Panc1 (cell line): ENCODE results near the gene FOXD2. TPM values are rescaled to one million over a fixed set of nuclear protein-coding genes. Genes with fewer than 3 reads are reported as not detected.

Experiments used
- ATAC-seq: fragments of 200-7000 bp; cut with Tn5 transposase; 2 replicates; pipeline ENCODE4 v1.9.1; 2020; ENCODE audit warnings: mild to moderate bottlenecking, moderate library complexity
- BruUV-seq: library from RNA; stranded (reverse); fragments of 400-500 nt; replicated peaks from 2 replicates; lab custom pipeline; 2021; lab: Mats Ljungman, UMichigan
- CTCF ChIA-PET: fragments of 300-600 bp; sonication (Branson Sonifier 250); formaldehyde crosslinking; loops from one replicate; lab custom pipeline; 2022; ENCODE audit warnings: antibody characterized with exemption; lab: Charles Lee
- POLR2A ChIA-PET: fragments of 300-600 bp; sonication (Branson Sonifier 250); formaldehyde crosslinking; loops from one replicate; lab custom pipeline; 2022; ENCODE audit warnings: antibody characterized with exemption; lab: Charles Lee
- DNase-seq: peaks from one replicate; pipeline ENCODE4 v3.0.0-alpha.2; 2010; ENCODE audit warnings: low read depth, low spot score
- H3K27ac ChIP-seq: 2 replicates; pipeline ENCODE4 v1.5.1; 2011; ENCODE audit warnings: mild to moderate bottlenecking, low read length, inconsistent platforms
- H3K27me3 ChIP-seq: fragments of 200-500 bp; sonication (Bioruptor generic); 2 replicates; pipeline ENCODE4 v1.6.0; 2014; ENCODE audit warnings: low read length, inconsistent platforms; ENCODE audit not compliant: control insufficient read depth, insufficient read depth
- H3K36me3 ChIP-seq: fragments of 200-500 bp; sonication (Bioruptor generic); 2 replicates; pipeline ENCODE4 v1.5.1; 2014; ENCODE audit warnings: inconsistent platforms, mild to moderate bottlenecking, low read length, moderate library complexity; ENCODE audit not compliant: control insufficient read depth, insufficient read depth
- H3K4me1 ChIP-seq: 2 replicates; pipeline ENCODE4 v1.5.1; 2011; ENCODE audit warnings: inconsistent platforms, mild to moderate bottlenecking, low read length, moderate library complexity; ENCODE audit not compliant: control insufficient read depth, insufficient read depth
- H3K4me3 ChIP-seq, 2 experiments: 2 replicates each; pipeline ENCODE4 v1.5.1; 2011 to 2012; ENCODE audit warnings: low read depth in 2 of 2, low read length in 2 of 2, mild to moderate bottlenecking in 2 of 2, inconsistent platforms in 1 of 2, moderate library complexity in 1 of 2
- H3K9me3 ChIP-seq: fragments of 200-500 bp; sonication (Bioruptor generic); 2 replicates; pipeline ENCODE4 v1.5.1; 2014; ENCODE audit warnings: low read depth, mild to moderate bottlenecking, inconsistent platforms, low read length, moderate library complexity; ENCODE audit not compliant: control insufficient read depth, insufficient read depth
- CTCF ChIP-seq: fragments of 450-650 bp; IDR thresholded peaks from 2 replicates; pipeline ENCODE4 v1.5.1; 2017; ENCODE audit warnings: mild to moderate bottlenecking
- REST ChIP-seq, 2 experiments: IDR thresholded peaks; 2 replicates each; pipeline ENCODE4 v1.6.1; 2011 to 2012; ENCODE audit warnings: low read depth in 2 of 2, control low read depth in 1 of 2, low read length in 1 of 2, mild to moderate bottlenecking in 1 of 2, moderate library complexity in 1 of 2; ENCODE audit not compliant: insufficient read depth in 1 of 2
- SIN3A ChIP-seq: IDR thresholded peaks from 2 replicates; pipeline ENCODE4 v1.6.1; 2012; ENCODE audit warnings: low read depth, mild to moderate bottlenecking, low read length, moderate library complexity, borderline replicate concordance; ENCODE audit not compliant: insufficient read depth
- TCF7L2 ChIP-seq: IDR thresholded peaks from 2 replicates; pipeline ENCODE4 v1.6.1; 2011; ENCODE audit warnings: mild to moderate bottlenecking, low read depth, low read length, inconsistent platforms
- in situ Hi-C: cut with HindIII; loops from 2 replicates; pipeline ENCODE4 v1.10.0; 2016; ENCODE audit warnings: low sequenced_read_pairs, low pct_unique_long_range_greater_than_20kb
- intact Hi-C: fragments of 100-400 bp; cut with micrococcal nuclease; formaldehyde crosslinking; loops from one replicate; pipeline ENCODE4 v1.10.0; 2022; ENCODE audit not compliant: unreplicated experiment
- total RNA-seq: library from RNA; stranded (reverse); gene quantifications from one replicate; pipeline ENCODE4 v1.2.1, GENCODE V29; 2021; ENCODE audit not compliant: unreplicated experiment

Gene FOXD2
- total RNA-seq, 1 experiment from 2014 or later = 2.2 TPM

- DNase-seq (no peak), ATAC-seq (no peak)
- no peaks in the 10 kb centered on the region for H3K9me3 ChIP-seq
- in situ Hi-C loops (no loop called here), intact Hi-C loops (no loop called here)
- no TSS peak for BruUV-seq
- TF ChIP-seq SIN3A (no peak), CTCF (no peak), REST (IDR thresholded peaks at IDR 0.05; ENCODE audit: insufficient read depth in 1 of 2, low read depth in 2 of 2, low read length in 1 of 2) (no peak), TCF7L2 (no peak)
- H3K4me3 ChIP-seq = no peak overlapping the region
- no peak overlapping the region for H3K27ac ChIP-seq
- no peaks in the 10 kb centered on the region for H3K36me3 ChIP-seq
- H3K27me3 ChIP-seq = peaks cover 3% of the 10 kb centered on the region; the same call in 1 of the 2 replicates
- ChIA-PET POLR2A (no interaction called here), CTCF (no interaction called here)
- H3K4me1 ChIP-seq = no peaks in the 10 kb centered on the region
Observed at GRCh38 chr1:47487850-47488450, 50.1 kb downstream of the FOXD2 start.

Other genes with a start within 250 kb of the FOXD2 start
- not detected for gene PDZK1IP1, start 248.0 kb upstream of the FOXD2 start, total RNA-seq
- 0.05 TPM for gene TAL1, start 205.8 kb upstream of the FOXD2 start, total RNA-seq
- 31.6 TPM for gene STIL, start 123.9 kb upstream of the FOXD2 start, total RNA-seq
- 85.1 TPM for gene CMPK1, start 104.3 kb upstream of the FOXD2 start, total RNA-seq
- 0.46 TPM for gene FOXE3, start 21.8 kb upstream of the FOXD2 start, total RNA-seq